Activated T-helper 1 cell treated with anti-CD3 and anti-CD28 coated beads, Interleukin-12 subunit alpha, Interleukin-12 subunit beta, Interleukin-2, Interleukin-4 antibody, amounts not matched to agents 30 ng/mL and 10 ng/mL and 1 ng/mL, durations not matched to agents 14 hours and 24 hours and 36 hours (primary cell): ENCODE results near the gene CLCN7. TPM values are rescaled to one million over a fixed set of nuclear protein-coding genes. Genes with fewer than 3 reads are reported as not detected.
A peak's percentile ranks its signal among the peaks of the same experiment; 100 is the strongest.

Source experiments
- DNase-seq: peaks from one replicate; pipeline ENCODE4 v3.0.0; 2021; ENCODE audit warnings: low spot score
- H3K27ac Mint-ChIP-seq: one replicate; pipeline ENCODE4 v1.8.0; 2021; ENCODE audit warnings: mild to moderate bottlenecking, mixed read lengths
- H3K27me3 Mint-ChIP-seq: one replicate; pipeline ENCODE4 v1.8.0; 2022; ENCODE audit warnings: mild to moderate bottlenecking, moderate library complexity, mixed read lengths; ENCODE audit not compliant: insufficient read depth
- H3K36me3 Mint-ChIP-seq: one replicate; pipeline ENCODE4 v1.8.0; 2021; ENCODE audit warnings: low read depth, mixed read lengths
- H3K4me1 Mint-ChIP-seq: one replicate; pipeline ENCODE4 v1.8.0; 2021; ENCODE audit warnings: low read depth, mixed read lengths
- H3K4me3 Mint-ChIP-seq: one replicate; pipeline ENCODE4 v1.8.0; 2021; ENCODE audit warnings: mild to moderate bottlenecking, moderate library complexity, mixed read lengths
- H3K9me3 Mint-ChIP-seq: one replicate; pipeline ENCODE4 v1.8.0; 2021; ENCODE audit warnings: mixed read lengths
- intact Hi-C: fragments of 100-400 bp; cut with micrococcal nuclease; formaldehyde crosslinking; loops from one replicate; pipeline ENCODE4 v1.15.1; 2024
- total RNA-seq: library from RNA; stranded (reverse); gene quantifications from 2 replicates; pipeline ENCODE4 v1.2.3, GENCODE V29; 2022

Gene CLCN7
- total RNA-seq, 1 donor from 2014 or later = 68.7 TPM

- no peak overlapping the region for H3K27ac Mint-ChIP-seq
- intact Hi-C loops = loop anchor here (10.0 kb wide), 1 partner anchor 616 kb away; the partner anchor contains the start of genes NTHL1 and TSC2
- H3K27me3 Mint-ChIP-seq = no peaks in the 10 kb centered on the region
Measured at GRCh38 chr16:1429012-1429411, 45.8 kb downstream of the CLCN7 start.

GRCh38 chr16:1428511-1428910 is 46.3 kb downstream of the CLCN7 start:
- Mint-ChIP-seq H3K4me1 (no peaks in the 10 kb centered on the region), H3K4me3 (no peak overlapping the region), H3K27me3 (no peaks in the 10 kb centered on the region), H3K9me3 (no peaks in the 10 kb centered on the region), H3K36me3 (no peaks in the 10 kb centered on the region), H3K27ac (no peak overlapping the region)
- peak; percentile 29 for DNase-seq
- intact Hi-C loops = loop anchor here (10.0 kb wide), 1 partner anchor 616 kb away; the partner anchor contains the start of genes NTHL1 and TSC2

More at GRCh38 chr16:1429012-1429411, 45.8 kb downstream of the CLCN7 start:
- Mint-ChIP-seq H3K4me3 (no peak overlapping the region), H3K36me3 (no peaks in the 10 kb centered on the region), H3K4me1 (no peaks in the 10 kb centered on the region), H3K9me3 (no peaks in the 10 kb centered on the region)
- no peak for DNase-seq

GRCh38 chr16:1427473-1428461 is 47.1 kb downstream of the CLCN7 start:
- Mint-ChIP-seq H3K9me3 (no peaks in the 10 kb centered on the region), H3K4me1 (no peaks in the 10 kb centered on the region), H3K27me3 (no peaks in the 10 kb centered on the region), H3K36me3 (no peaks in the 10 kb centered on the region), H3K27ac (no peak overlapping the region), H3K4me3 (peak overlapping the region; percentile 19)
- intact Hi-C loops = loop anchor here (10.0 kb wide), 1 partner anchor 617 kb away; the partner anchor contains the start of genes NTHL1 and TSC2
- DNase-seq = no peak

GRCh38 chr16:1426734-1427471 is 47.9 kb downstream of the CLCN7 start:
- H3K4me1 Mint-ChIP-seq = no peaks in the 10 kb centered on the region
- no peaks in the 10 kb centered on the region for H3K36me3 Mint-ChIP-seq
- H3K27me3 Mint-ChIP-seq = no peaks in the 10 kb centered on the region
- no peaks in the 10 kb centered on the region for H3K9me3 Mint-ChIP-seq
- no peak for DNase-seq
- no peak overlapping the region for H3K27ac Mint-ChIP-seq
- no peak overlapping the region for H3K4me3 Mint-ChIP-seq
- intact Hi-C loops = loop anchor here (10.0 kb wide), 1 partner anchor 618 kb away; the partner anchor contains the start of genes NTHL1 and TSC2

- intact Hi-C loops = loop anchor here (10.0 kb wide), 1 partner anchor 619 kb away; the partner anchor contains the start of genes NTHL1 and TSC2
- no peaks in the 10 kb centered on the region for H3K36me3 Mint-ChIP-seq
- no peaks in the 10 kb centered on the region for H3K9me3 Mint-ChIP-seq
- DNase-seq = no peak
- no peak overlapping the region for H3K4me3 Mint-ChIP-seq
- H3K27ac Mint-ChIP-seq = no peak overlapping the region
- H3K4me1 Mint-ChIP-seq = peaks cover 5% of the 10 kb centered on the region
- no peaks in the 10 kb centered on the region for H3K27me3 Mint-ChIP-seq
Measured at GRCh38 chr16:1425616-1426370, 49.0 kb downstream of the CLCN7 start.

GRCh38 chr16:1424028-1424427 is 50.8 kb downstream of the CLCN7 start:
- intact Hi-C loops = loop anchor here (5.0 to 10.0 kb wide), 2 partner anchors 621 to 637 kb away; partner anchors contain the start of genes CHTF18, NTHL1, RPUSD1 and TSC2
- H3K4me1 Mint-ChIP-seq = peaks cover 5% of the 10 kb centered on the region
- peaks cover 3% of the 10 kb centered on the region for H3K27me3 Mint-ChIP-seq
- H3K4me3 Mint-ChIP-seq = no peak overlapping the region
- peak overlapping the region; percentile 40 for H3K27ac Mint-ChIP-seq
- H3K9me3 Mint-ChIP-seq = no peaks in the 10 kb centered on the region
- H3K36me3 Mint-ChIP-seq = peaks cover 2% of the 10 kb centered on the region
- no peak for DNase-seq

GRCh38 chr16:1422076-1422475 is 52.8 kb downstream of the CLCN7 start:
- Mint-ChIP-seq H3K9me3 (no peaks in the 10 kb centered on the region), H3K4me3 (peak overlapping the region; percentile 91), H3K27me3 (peaks cover 3% of the 10 kb centered on the region), H3K4me1 (peaks cover 5% of the 10 kb centered on the region), H3K36me3 (peaks cover 5% of the 10 kb centered on the region), H3K27ac (peak overlapping the region; percentile 100)
- no peak for DNase-seq
- intact Hi-C loops = loop anchor here (5.0 to 10.0 kb wide), 2 partner anchors 623 to 635 kb away; partner anchors contain the start of genes CHTF18, NTHL1, RPUSD1 and TSC2

GRCh38 chr16:1420111-1420539 is 54.7 kb downstream of the CLCN7 start:
- peaks cover 3% of the 10 kb centered on the region for H3K27me3 Mint-ChIP-seq
- DNase-seq = no peak
- peaks cover 5% of the 10 kb centered on the region for H3K36me3 Mint-ChIP-seq
- peak overlapping the region; percentile 100 for H3K27ac Mint-ChIP-seq
- peaks cover 5% of the 10 kb centered on the region for H3K4me1 Mint-ChIP-seq
- intact Hi-C loops = loop anchor here (1.0 to 10.0 kb wide), 13 partner anchors 41 to 803 kb away; partner anchors contain the start of genes CHTF18, CLCN7, CRAMP1 and E4F1
- H3K4me3 Mint-ChIP-seq = peak overlapping the region; percentile 91
- H3K9me3 Mint-ChIP-seq = no peaks in the 10 kb centered on the region

GRCh38 chr16:1416521-1416941 is 58.3 kb downstream of the CLCN7 start:
- peaks cover 5% of the 10 kb centered on the region for H3K4me1 Mint-ChIP-seq
- H3K36me3 Mint-ChIP-seq = peaks cover 9% of the 10 kb centered on the region
- no peak for DNase-seq
- intact Hi-C loops = loop anchor here (10.0 kb wide), 1 partner anchor 288 kb away; the partner anchor contains the start of gene MAPK8IP3
- peak overlapping the region; percentile 52 for H3K27ac Mint-ChIP-seq
- no peaks in the 10 kb centered on the region for H3K9me3 Mint-ChIP-seq
- H3K27me3 Mint-ChIP-seq = peaks cover 3% of the 10 kb centered on the region
- peak overlapping the region; percentile 31 for H3K4me3 Mint-ChIP-seq

- intact Hi-C loops = loop anchor here (1.0 to 10.0 kb wide), 3 partner anchors 51 to 442 kb away; partner anchors contain the start of genes LMF1 and MAPK8IP3
Measured at GRCh38 chr16:1414532-1415260, 60.1 kb downstream of the CLCN7 start, which contains the start of gene UNKL. UNKL (minus strand) TSS chr16:1414704; CDS start chr16:1414691, 13 bp downstream.

More at GRCh38 chr16:1414532-1415260, 60.1 kb downstream of the CLCN7 start, which contains the start of gene UNKL:
- H3K27me3 Mint-ChIP-seq = no peaks in the 10 kb centered on the region
- H3K4me1 Mint-ChIP-seq = no peaks in the 10 kb centered on the region
- H3K27ac Mint-ChIP-seq = peak within 1 kb of the TSS; percentile 85
- DNase-seq = peak; percentile 77
- peaks cover 9% of the 10 kb centered on the region for H3K36me3 Mint-ChIP-seq
- peak within 1 kb of the TSS; percentile 83 for H3K4me3 Mint-ChIP-seq
- H3K9me3 Mint-ChIP-seq = no peaks in the 10 kb centered on the region
